ENCODE results near the gene TMEFF1.

TMEFF1 gene

GRCh38 chr9:100626949-100627348 lies 154.0 kb downstream of the TMEFF1 start:
- no peak for DNase-seq

Measured in activated effector memory CD4-positive, alpha-beta T cell treated with anti-CD3 and anti-CD28 coated beads, Interleukin-2, amount 50 U/mL, for 16 hours (primary cell).